Peyer's patch (tissue), 4 donors: Measurements from ENCODE around the gene LAD1. TPM values are rescaled to one million over a fixed set of nuclear protein-coding genes. Genes with fewer than 3 reads are reported as not detected.

Source experiments
- DNase-seq, 3 donors: peaks; one replicate each; pipeline ENCODE4 v3.0.0-alpha.2; 2017 to 2019
- H3K27ac ChIP-seq, 4 donors: fragments of 200-600 bp; sonication (generic); one replicate each; pipeline ENCODE4 v1.5.1; 2016 to 2019
- H3K27me3 ChIP-seq, 2 donors: fragments of 200-600 bp; sonication (generic); one replicate each; pipeline ENCODE4 v1.5.1; 2019
- H3K36me3 ChIP-seq, 3 donors: fragments of 200-600 bp; sonication (generic); one replicate each; pipeline ENCODE4 v1.5.1; 2016 to 2019
- H3K4me1 ChIP-seq, 4 donors: fragments of 200-600 bp; sonication (generic); one replicate each; pipeline ENCODE4 v1.5.1; 2016 to 2019
- H3K4me3 ChIP-seq, 4 donors: fragments of 200-600 bp; sonication (generic); 1 replicate in 3 of 4; 2 replicates in 1 of 4; pipeline ENCODE4 v1.5.1; 2016 to 2019; ENCODE audit warnings: mild to moderate bottlenecking in 1 of 4
- H3K9me3 ChIP-seq, 4 donors: fragments of 200-600 bp; sonication (generic); one replicate each; pipeline ENCODE4 v1.5.1; 2016 to 2019; ENCODE audit warnings: mild to moderate bottlenecking in 1 of 4
- POLR2A ChIP-seq, 2 donors: fragments of 450-650 bp; IDR thresholded peaks; one replicate each; pipeline ENCODE4 v1.5.1; 2017; ENCODE audit warnings: antibody characterized with exemption in 2 of 2, mild to moderate bottlenecking in 2 of 2, moderate library complexity in 2 of 2
- total RNA-seq, 4 donors: library from RNA; depleted of rRNA; stranded (reverse); fragments of >200 nt; gene quantifications; one replicate each; pipeline ENCODE4 v1.1.0, GENCODE V29; 2016
- TF ChIP-seq, protein P1 (sequence below), 6 experiments: fragments of 450-650 bp in 4 of 6; fragments of 200-600 bp in 2 of 6; sonication (generic) in 1 of 6; IDR thresholded peaks; one replicate each; pipeline ENCODE4 v1.5.1; 2017 to 2019; ENCODE audit warnings: antibody characterized with exemption in 6 of 6, mild to moderate bottlenecking in 3 of 6, moderate library complexity in 1 of 6

Gene LAD1
- total RNA-seq, 4 donors from 2014 or later, result 106 to 224 (median 192) TPM

- TF ChIP-seq POLR2A (IDR thresholded peaks at IDR 0.05), result no peak
- TF ChIP-seq, protein P1, sequence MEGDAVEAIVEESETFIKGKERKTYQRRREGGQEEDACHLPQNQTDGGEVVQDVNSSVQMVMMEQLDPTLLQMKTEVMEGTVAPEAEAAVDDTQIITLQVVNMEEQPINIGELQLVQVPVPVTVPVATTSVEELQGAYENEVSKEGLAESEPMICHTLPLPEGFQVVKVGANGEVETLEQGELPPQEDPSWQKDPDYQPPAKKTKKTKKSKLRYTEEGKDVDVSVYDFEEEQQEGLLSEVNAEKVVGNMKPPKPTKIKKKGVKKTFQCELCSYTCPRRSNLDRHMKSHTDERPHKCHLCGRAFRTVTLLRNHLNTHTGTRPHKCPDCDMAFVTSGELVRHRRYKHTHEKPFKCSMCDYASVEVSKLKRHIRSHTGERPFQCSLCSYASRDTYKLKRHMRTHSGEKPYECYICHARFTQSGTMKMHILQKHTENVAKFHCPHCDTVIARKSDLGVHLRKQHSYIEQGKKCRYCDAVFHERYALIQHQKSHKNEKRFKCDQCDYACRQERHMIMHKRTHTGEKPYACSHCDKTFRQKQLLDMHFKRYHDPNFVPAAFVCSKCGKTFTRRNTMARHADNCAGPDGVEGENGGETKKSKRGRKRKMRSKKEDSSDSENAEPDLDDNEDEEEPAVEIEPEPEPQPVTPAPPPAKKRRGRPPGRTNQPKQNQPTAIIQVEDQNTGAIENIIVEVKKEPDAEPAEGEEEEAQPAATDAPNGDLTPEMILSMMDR (IDR thresholded peaks at IDR 0.05), result no peak
- peaks cover 0 to 52% (median 0%) of the 10 kb centered on the region in 3 donors for H3K36me3 ChIP-seq
- H3K4me1 ChIP-seq, result no peaks in the 10 kb centered on the region
- H3K27ac ChIP-seq, result no peak overlapping the region
- no peaks in the 10 kb centered on the region for H3K27me3 ChIP-seq
- no peak for DNase-seq
- H3K9me3 ChIP-seq, result no peaks in the 10 kb centered on the region
- no peak overlapping the region for H3K4me3 ChIP-seq
Observed at GRCh38 chr1:201384406-201384782, 14.7 kb downstream of the LAD1 start.

- TF ChIP-seq, protein P1 (IDR thresholded peaks at IDR 0.05), result no peak
- TF ChIP-seq POLR2A (IDR thresholded peaks at IDR 0.05), result no peak
- no peak for DNase-seq
- no peaks in the 10 kb centered on the region for H3K27me3 ChIP-seq
- no peak overlapping the region for H3K4me3 ChIP-seq
- no peak overlapping the region for H3K27ac ChIP-seq
- H3K36me3 ChIP-seq, result peaks cover 0 to 47% (median 0%) of the 10 kb centered on the region in 3 donors
- H3K9me3 ChIP-seq, result no peaks in the 10 kb centered on the region
- no peaks in the 10 kb centered on the region for H3K4me1 ChIP-seq
Observed at GRCh38 chr1:201383647-201384405, 15.3 kb downstream of the LAD1 start.

- no peak overlapping the region for H3K4me3 ChIP-seq
- H3K27me3 ChIP-seq, result no peaks in the 10 kb centered on the region
- TF ChIP-seq, protein P1 (IDR thresholded peaks at IDR 0.05), result no peak
- TF ChIP-seq POLR2A (IDR thresholded peaks at IDR 0.05), result no peak
- no peaks in the 10 kb centered on the region for H3K4me1 ChIP-seq
- no peaks in the 10 kb centered on the region for H3K9me3 ChIP-seq
- DNase-seq, result no peak
- peaks cover 0 to 22% (median 0%) of the 10 kb centered on the region in 3 donors for H3K36me3 ChIP-seq
- no peak overlapping the region for H3K27ac ChIP-seq
Observed at GRCh38 chr1:201381130-201381529, 18.0 kb downstream of the LAD1 start.

- H3K27ac ChIP-seq, result no peak overlapping the region
- no peak overlapping the region for H3K4me3 ChIP-seq
- peaks cover 0 to 10% (median 0%) of the 10 kb centered on the region in 3 donors for H3K36me3 ChIP-seq
- no peak for DNase-seq
- no peak for TF ChIP-seq POLR2A (IDR thresholded peaks at IDR 0.05)
- TF ChIP-seq, protein P1 (IDR thresholded peaks at IDR 0.05), result no peak
- no peaks in the 10 kb centered on the region for H3K27me3 ChIP-seq
- no peaks in the 10 kb centered on the region for H3K4me1 ChIP-seq
- no peaks in the 10 kb centered on the region for H3K9me3 ChIP-seq
Observed at GRCh38 chr1:201379733-201380242, 19.3 kb downstream of the LAD1 start.

DNA sequence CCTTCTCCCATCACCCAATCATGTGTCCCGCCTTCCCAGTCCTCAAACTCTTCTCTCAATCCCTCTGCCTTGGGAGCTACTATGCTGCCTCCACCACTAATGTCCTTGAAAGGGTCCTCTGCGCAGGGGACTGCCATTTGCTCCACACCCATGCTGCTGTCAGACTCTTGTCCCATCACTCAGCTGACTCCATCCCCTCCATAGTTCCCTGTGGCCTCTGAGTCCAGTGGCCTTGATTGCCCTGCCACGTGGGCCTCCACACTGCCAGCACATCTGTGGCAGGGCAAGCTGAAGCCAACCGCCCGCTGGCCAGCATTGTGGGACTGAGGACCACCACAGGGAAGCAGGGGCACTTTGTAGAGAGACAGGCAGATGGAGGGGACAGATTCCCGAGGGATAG, 20.3 kb downstream of the LAD1 start:
- TF ChIP-seq, protein P1 (IDR thresholded peaks at IDR 0.05), result no peak
- TF ChIP-seq POLR2A (IDR thresholded peaks at IDR 0.05), result no peak
- Histone ChIP-seq H3K4me1 (no peaks in the 10 kb centered on the region), H3K27me3 (no peaks in the 10 kb centered on the region), H3K36me3 (peaks cover 0 to 10% (median 0%) of the 10 kb centered on the region in 3 donors), H3K4me3 (no peak overlapping the region), H3K9me3 (no peaks in the 10 kb centered on the region), H3K27ac (no peak overlapping the region)
- DNase-seq, result no peak
